ENCODE data around the gene ST8SIA1. TPM values are rescaled to one million over a fixed set of nuclear protein-coding genes. Genes with fewer than 3 reads are reported as not detected.

Gene ST8SIA1
- total and polyA plus RNA-seq, 2 of the 8 experiments (the other 6 are each of a cell fraction or from before 2014, with no cell fraction given), result 1.9 to 4.4 TPM

- Histone ChIP-seq H3K79me2 (ENCODE audit: control insufficient read depth in 1 of 2, insufficient read depth in 2 of 2, low read length in 2 of 2) (no peaks in the 10 kb centered on the region), H2BK20ac (ENCODE audit: low read length) (no peak overlapping the region), H3K79me1 (ENCODE audit: low read depth, low read length) (no peaks in the 10 kb centered on the region), H2BK12ac (ENCODE audit: low read depth, low read length) (no peak overlapping the region), H4K5ac (ENCODE audit: insufficient read length, low read depth, low read length) (no peak overlapping the region), H2AFZ (ENCODE audit: low read length) (no peak overlapping the region), H3K27me3 (replicated peaks in 1 of 4; ENCODE audit: control insufficient read depth in 3 of 4, extremely low read depth in 1 of 4, insufficient read depth in 3 of 4, low read length in 3 of 4) (no peaks in the 10 kb centered on the region), H3K4me3 (ENCODE audit: extremely low read depth in 1 of 4, insufficient read depth in 2 of 4, low read depth in 3 of 4, low read length in 4 of 4) (no peak overlapping the region), H4K91ac (replicated peaks; ENCODE audit: insufficient read length, low read length) (no peak overlapping the region), H2BK15ac (ENCODE audit: low read length) (no peak overlapping the region), H3K27ac (ENCODE audit: low read depth, low read length) (no peak overlapping the region), H4K8ac (ENCODE audit: extremely low read depth, insufficient read depth, low read length) (no peak overlapping the region), H3K14ac (ENCODE audit: insufficient read length) (no peak overlapping the region), H3K36me3 (ENCODE audit: control insufficient read depth in 2 of 4, insufficient read depth in 4 of 4, low read length in 3 of 4) (no peaks in the 10 kb centered on the region), H3K23ac (ENCODE audit: insufficient read length) (no peak overlapping the region), H2BK5ac (ENCODE audit: low read depth, low read length) (no peak overlapping the region), H3K23me2 (ENCODE audit: low read depth, low read length) (no peaks in the 10 kb centered on the region), H2BK120ac (replicated peaks; ENCODE audit: low read depth, low read length) (no peak overlapping the region), H3K9ac (replicated peaks in 1 of 4; ENCODE audit: extremely low read depth in 1 of 4, low read depth in 3 of 4, low read length in 3 of 4) (no peak overlapping the region), H3K4ac (replicated peaks; ENCODE audit: insufficient read length, low read depth, low read length) (no peak overlapping the region), H3K18ac (ENCODE audit: extremely low read depth, low read length) (no peak overlapping the region), H2AK5ac (ENCODE audit: low read depth, low read length) (no peak overlapping the region), H4K20me1 (replicated peaks in 1 of 2; ENCODE audit: control insufficient read depth in 1 of 2, insufficient read depth in 2 of 2, low read length in 2 of 2) (no peaks in the 10 kb centered on the region), H3K56ac (replicated peaks; ENCODE audit: insufficient read length, low read depth, low read length) (no peak overlapping the region), H3K4me2 (ENCODE audit: insufficient read depth in 1 of 2, low read depth in 2 of 2, low read length in 2 of 2) (no peak overlapping the region), H3K9me3 (ENCODE audit: insufficient read depth in 2 of 2, low read depth in 1 of 2, low read length in 1 of 2) (no peaks in the 10 kb centered on the region), H3K4me1 (replicated peaks in 1 of 4; ENCODE audit: control insufficient read depth in 3 of 4, insufficient read depth in 4 of 4, low read length in 3 of 4) (no peaks in the 10 kb centered on the region)
- DNase-seq (ENCODE audit: low read depth in 1 of 2, low spot score in 2 of 2) (no peak), FAIRE-seq (no peak)
- ChIA-PET CTCF (ENCODE audit: partially characterized antibody) (no interaction called here), POLR2A (ENCODE audit: partially characterized antibody) (no interaction called here)
- WGBS, 2 experiments (ENCODE audit: extremely low coverage in 1 of 2, insufficient coverage in 1 of 2, insufficient read length in 1 of 2, insufficient replicate concordance in 2 of 2, low coverage in 1 of 2, low lambda C conversion rate in 2 of 2, missing lambda C conversion rate in 1 of 2), result 100% methylated on average over 1 of the region's 1 CpG; no CpG with 5 or more reads in 1 of the 2 experiments
- TF ChIP-seq FOSL1 (IDR thresholded peaks at IDR 0.05; ENCODE audit: insufficient read depth, low read depth, low read length), result no peak
These were observed 19.3 kb upstream of the ST8SIA1 start for GRCh38 chr12:22353615-22354325.
